B cell (primary cell): Measurements from ENCODE around the gene IL17RC. TPM values are rescaled to one million over a fixed set of nuclear protein-coding genes. Genes with fewer than 3 reads are reported as not detected.

Experiments
- ATAC-seq: fragments of 200-7000 bp; cut with Tn5 transposase; one replicate; pipeline ENCODE4 v1.10.0; 2021; ENCODE audit warnings: low read depth, mild to moderate bottlenecking, moderate number of reproducible peaks, moderate library complexity
- CTCF ChIA-PET: fragments of 350-600 bp; sonication (Branson Sonifier 250); formaldehyde crosslinking; loops from one replicate; lab custom pipeline; 2021; ENCODE audit warnings: antibody characterized with exemption, inconsistent platforms; lab: Charles Lee
- POLR2A ChIA-PET: fragments of 350-600 bp; sonication (Branson Sonifier 250); formaldehyde crosslinking; loops from one replicate; lab custom pipeline; 2021; ENCODE audit warnings: antibody characterized with exemption; lab: Charles Lee
- DNase-seq: peaks from one replicate; pipeline ENCODE4 v3.0.0; 2013
- H2AFZ ChIP-seq: 2 replicates; pipeline ENCODE4 v1.6.1; 2012; ENCODE audit warnings: mild to moderate bottlenecking, low read depth, low read length; ENCODE audit not compliant: insufficient read depth, poor library complexity, severe bottlenecking
- H3K27ac ChIP-seq, 2 donors: 1 replicate in 1 of 2; 2 replicates in 1 of 2; pipeline ENCODE4 v1.5.1; 2012 to 2013; ENCODE audit warnings: low read length in 2 of 2, mild to moderate bottlenecking in 2 of 2, moderate library complexity in 1 of 2
- H3K27me3 ChIP-seq, 4 experiments: fragments of 200-600 bp in 1 of 4; sonication (generic) in 1 of 4; replicated peaks in 1 of 4; 1 replicate in 2 of 4; 2 replicates in 2 of 4; pipeline versions ENCODE4 v1.6.1 to v1.7.0; 2013 to 2016; ENCODE audit warnings: low read length in 3 of 4, mild to moderate bottlenecking in 2 of 4, mixed read lengths in 1 of 4, moderate library complexity in 1 of 4; ENCODE audit not compliant: insufficient read depth in 4 of 4, control insufficient read depth in 3 of 4; ENCODE audit errors: control extremely low read depth in 1 of 4
- H3K36me3 ChIP-seq, 2 experiments: replicated peaks in 1 of 2; 1 replicate in 1 of 2; 2 replicates in 1 of 2; pipeline versions ENCODE4 v1.6.1 to v1.7.1; 2013; ENCODE audit warnings: low read length in 1 of 2; ENCODE audit not compliant: insufficient read depth in 2 of 2, control insufficient read depth in 1 of 2; ENCODE audit errors: control extremely low read depth in 1 of 2, extremely low read depth in 1 of 2
- H3K4me1 ChIP-seq, 2 donors: fragments of 200-600 bp in 1 of 2; sonication (generic) in 1 of 2; 1 replicate in 1 of 2; 2 replicates in 1 of 2; pipeline versions ENCODE4 v1.5.1 to v1.6.1; 2013 to 2017; ENCODE audit warnings: low read length in 2 of 2; ENCODE audit not compliant: control insufficient read depth in 2 of 2, insufficient read depth in 2 of 2
- H3K4me2 ChIP-seq: replicated peaks from 2 replicates; pipeline ENCODE3; 2012; ENCODE audit warnings: mild to moderate bottlenecking, low read depth, low read length; ENCODE audit not compliant: poor library complexity, severe bottlenecking
- H3K4me3 ChIP-seq, 5 experiments: fragments of 200-600 bp in 1 of 5; sonication (generic) in 1 of 5; 1 replicate in 3 of 5; 2 replicates in 2 of 5; pipeline versions ENCODE4 v1.5.1 to v1.7.0; 2011 to 2016; ENCODE audit warnings: low read length in 4 of 5, mild to moderate bottlenecking in 4 of 5, low read depth in 2 of 5, control low read depth in 1 of 5, moderate library complexity in 1 of 5; ENCODE audit not compliant: insufficient read depth in 1 of 5; ENCODE audit errors: control extremely low read depth in 1 of 5, extremely low read depth in 1 of 5
- H3K79me2 ChIP-seq: fragments of 200-600 bp; sonication (generic); one replicate; pipeline ENCODE4 v1.6.0; 2016; ENCODE audit warnings: low read length; ENCODE audit not compliant: control insufficient read depth, insufficient read depth
- H3K9ac ChIP-seq: fragments of 200-600 bp; sonication (generic); 2 replicates; pipeline ENCODE4 v1.6.1; 2017; ENCODE audit warnings: mild to moderate bottlenecking, low read length, moderate library complexity
- H3K9me3 ChIP-seq, 3 donors: one replicate each; pipeline versions ENCODE4 v1.6.1 to v1.7.1; 2013; ENCODE audit warnings: low read length in 2 of 3; ENCODE audit not compliant: control insufficient read depth in 2 of 3, insufficient read depth in 1 of 3; ENCODE audit errors: control extremely low read depth in 1 of 3
- H4K20me1 ChIP-seq: 2 replicates; pipeline ENCODE4 v1.6.0; 2012; ENCODE audit warnings: mild to moderate bottlenecking, low read length; ENCODE audit not compliant: insufficient read depth, control insufficient read depth, poor library complexity, severe bottlenecking
- H3K27ac Mint-ChIP-seq: one replicate; pipeline ENCODE4 v1.8.0; 2021; ENCODE audit warnings: mixed read lengths
- H3K27me3 Mint-ChIP-seq: one replicate; pipeline ENCODE4 v1.8.0; 2021; ENCODE audit warnings: mixed read lengths
- H3K4me1 Mint-ChIP-seq: one replicate; pipeline ENCODE4 v1.8.0; 2021; ENCODE audit warnings: mixed read lengths
- H3K4me3 Mint-ChIP-seq: one replicate; pipeline ENCODE4 v1.8.0; 2021; ENCODE audit warnings: mixed read lengths
- H3K9me3 Mint-ChIP-seq: one replicate; pipeline ENCODE4 v1.8.0; 2022; ENCODE audit warnings: mixed read lengths; ENCODE audit not compliant: insufficient read depth
- EZH2 ChIP-seq: IDR thresholded peaks from 2 replicates; pipeline ENCODE4 v1.6.1; 2012; ENCODE audit warnings: borderline replicate concordance, low read depth, mild to moderate bottlenecking, moderate library complexity, low read length; ENCODE audit not compliant: insufficient read depth, poor library complexity, severe bottlenecking
- WGBS: methylation state at CpG from one replicate; pipeline ENCODE4 v1.1.5; 2013; ENCODE audit warnings: missing lambda C conversion rate; ENCODE audit not compliant: insufficient coverage; 5-methylcytosine and 5-hydroxymethylcytosine counted together
- intact Hi-C: fragments of 100-400 bp; cut with micrococcal nuclease; formaldehyde crosslinking; loops from one replicate; pipeline ENCODE4 v1.10.0; 2022
- polyA plus RNA-seq: library from polyadenylated mRNA; depleted of rRNA; stranded (reverse); fragments of >200 nt; gene quantifications from 2 replicates; pipeline ENCODE4 v1.2.3, GENCODE V29; 2012
- total RNA-seq, 2 donors: library from RNA; stranded (reverse); fragments of 120-200 nt in 1 of 2; gene quantifications; 1 replicate in 1 of 2; 2 replicates in 1 of 2; pipeline versions ENCODE4 v1.2.3 to v1.2.4, GENCODE V29; 2013 to 2022
- TF ChIP-seq, protein P1 (sequence below): fragments of 200-600 bp; IDR thresholded peaks from one replicate; pipeline ENCODE4 v1.8.0; 2022; ENCODE audit warnings: antibody characterized with exemption, mild to moderate bottlenecking

The IL17RC gene
- total and polyA plus RNA-seq, 2 donors (not counting 1 experiment from before 2014, with no cell fraction given): 0.25 to 0.98 TPM

DNA sequence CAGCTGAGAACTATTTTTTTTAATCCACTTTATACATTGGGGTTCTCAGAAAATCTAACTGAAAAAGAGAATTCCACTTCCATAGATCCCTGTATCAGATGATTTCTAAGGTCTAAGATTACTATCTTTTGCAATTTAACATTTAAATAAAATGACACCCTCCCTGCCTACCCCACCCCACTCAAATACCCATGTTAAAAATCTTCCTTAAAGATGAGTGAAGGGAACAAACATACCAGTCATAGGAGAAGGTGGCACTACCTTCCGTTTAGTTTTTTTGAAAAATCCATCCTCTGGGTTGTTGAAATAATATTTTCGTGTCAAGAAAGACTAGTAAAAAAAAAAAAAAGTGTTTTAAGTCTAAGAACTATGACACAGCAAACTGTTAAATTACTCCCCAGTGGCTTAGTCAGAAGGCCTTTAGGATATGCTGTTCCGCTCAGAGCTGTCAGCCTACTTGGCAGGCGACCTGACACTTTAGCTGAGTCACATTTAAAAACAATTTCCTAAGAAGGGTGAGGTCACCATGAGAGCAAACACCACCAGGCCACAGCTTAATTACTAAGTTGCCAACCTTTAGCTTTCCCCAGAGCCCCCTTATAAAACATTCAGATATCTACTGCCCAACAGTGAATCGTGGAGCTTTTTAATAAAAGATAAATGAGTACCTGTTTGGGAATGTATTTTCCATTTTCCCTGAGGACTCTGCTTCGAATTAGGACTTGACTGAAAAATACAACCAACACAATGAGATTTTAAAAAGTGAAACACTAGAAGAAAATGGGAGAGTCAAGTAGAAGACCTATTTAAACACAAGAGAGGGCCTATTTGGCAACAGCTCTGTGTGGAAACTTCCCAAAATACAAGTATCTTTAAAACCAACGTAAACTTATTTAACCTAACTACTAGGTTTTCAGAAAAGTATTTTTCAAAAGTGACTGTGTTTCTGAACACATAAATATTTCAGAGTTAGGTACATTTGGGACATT is 60.1 kb downstream of the IL17RC start:
- ChIA-PET POLR2A (interaction anchor here (0.7 kb wide), 1 partner anchor 75 kb away, joined by 4 read pairs; no protein-coding TSS in a partner anchor), CTCF (interaction anchor here (1.0 kb wide), 1 partner anchor 31 kb away, joined by 3 read pairs; no protein-coding TSS in a partner anchor)
- peaks cover 11 to 52% of the 10 kb centered on the region in 2 experiments for H3K36me3 ChIP-seq
- no peaks in the 10 kb centered on the region for H3K27me3 ChIP-seq
- ATAC-seq: no peak
- WGBS: 90% methylated on average over 2 of the region's 7 CpGs
- no peak overlapping the region for H3K4me2 ChIP-seq
- Mint-ChIP-seq H3K27ac (no peak overlapping the region), H3K9me3 (no peaks in the 10 kb centered on the region), H3K27me3 (no peaks in the 10 kb centered on the region), H3K4me3 (no peak overlapping the region), H3K4me1 (peaks cover 5% of the 10 kb centered on the region)
- no peak overlapping the region for H3K4me3 ChIP-seq
- peaks cover 15% of the 10 kb centered on the region for H4K20me1 ChIP-seq
- DNase-seq: no peak
- H3K4me1 ChIP-seq: no peaks in the 10 kb centered on the region
- TF ChIP-seq, protein P1, sequence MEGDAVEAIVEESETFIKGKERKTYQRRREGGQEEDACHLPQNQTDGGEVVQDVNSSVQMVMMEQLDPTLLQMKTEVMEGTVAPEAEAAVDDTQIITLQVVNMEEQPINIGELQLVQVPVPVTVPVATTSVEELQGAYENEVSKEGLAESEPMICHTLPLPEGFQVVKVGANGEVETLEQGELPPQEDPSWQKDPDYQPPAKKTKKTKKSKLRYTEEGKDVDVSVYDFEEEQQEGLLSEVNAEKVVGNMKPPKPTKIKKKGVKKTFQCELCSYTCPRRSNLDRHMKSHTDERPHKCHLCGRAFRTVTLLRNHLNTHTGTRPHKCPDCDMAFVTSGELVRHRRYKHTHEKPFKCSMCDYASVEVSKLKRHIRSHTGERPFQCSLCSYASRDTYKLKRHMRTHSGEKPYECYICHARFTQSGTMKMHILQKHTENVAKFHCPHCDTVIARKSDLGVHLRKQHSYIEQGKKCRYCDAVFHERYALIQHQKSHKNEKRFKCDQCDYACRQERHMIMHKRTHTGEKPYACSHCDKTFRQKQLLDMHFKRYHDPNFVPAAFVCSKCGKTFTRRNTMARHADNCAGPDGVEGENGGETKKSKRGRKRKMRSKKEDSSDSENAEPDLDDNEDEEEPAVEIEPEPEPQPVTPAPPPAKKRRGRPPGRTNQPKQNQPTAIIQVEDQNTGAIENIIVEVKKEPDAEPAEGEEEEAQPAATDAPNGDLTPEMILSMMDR: no peak
- TF ChIP-seq EZH2: no peak
- intact Hi-C loops: no loop called here
- H3K27ac ChIP-seq: no peak overlapping the region
- H3K79me2 ChIP-seq: peaks cover 20% of the 10 kb centered on the region
- H2AFZ ChIP-seq: no peak overlapping the region
- no peaks in the 10 kb centered on the region for H3K9me3 ChIP-seq
- no peak overlapping the region for H3K9ac ChIP-seq
